ENCODE data around the gene TTC3. TPM values are rescaled to one million over a fixed set of nuclear protein-coding genes. Genes with fewer than 3 reads are reported as not detected.
"Not testable (repeated sequence)": the region's sequence is repeated elsewhere in the genome, so short reads cannot be mapped to it uniquely, and the experiment has no call there.

Gene TTC3
- total and polyA plus RNA-seq, 10 of the 15 experiments (the other 5 are each of a cell fraction or from before 2014, with no cell fraction given) = 23.1 to 94.9 (median 72.7) TPM

- no TSS peak for BruUV-seq (replicated peaks)
- FAIRE-seq (no peak), DNase-seq (ENCODE audit: low read depth, low spot score) (no peak), ATAC-seq (no peak)
- RAD21 ChIA-PET (ENCODE audit: unreplicated experiment) = no interaction called here
- H3K79me2 ChIP-seq (ENCODE audit: control insufficient read depth, insufficient read depth, low read length) = no peaks in the 10 kb centered on the region
- POLR2A ChIA-PET = no interaction called here
- WGBS (ENCODE audit: insufficient coverage, insufficient replicate concordance, low lambda C conversion rate, missing lambda C conversion rate) = 98% methylated on average over 4 of the region's 4 CpGs
- H3K27me3 ChIP-seq (replicated peaks in 1 of 2; ENCODE audit: control insufficient read depth in 2 of 2, insufficient read depth in 2 of 2, low read length in 1 of 2) = no peaks in the 10 kb centered on the region
- in situ Hi-C loops (cut with MboI) = no loop called here
- TF ChIP-seq YY1 (IDR thresholded peaks at IDR 0.05; ENCODE audit: low read depth, low read length) (no peak), TARDBP (IDR thresholded peaks at IDR 0.05; ENCODE audit: borderline replicate concordance) (no peak), JUND (IDR thresholded peaks at IDR 0.05; ENCODE audit: low read depth, low read length) (no peak), ATF3 (IDR thresholded peaks at IDR 0.05; ENCODE audit: borderline replicate concordance, extremely low read depth, low read depth, low read length) (no peak), CHD2 (IDR thresholded peaks at IDR 0.05; ENCODE audit: borderline replicate concordance, low read depth, low read length) (no peak), IRF3 (IDR thresholded peaks at IDR 0.05) (no peak), PAX8 (IDR thresholded peaks at IDR 0.05) (no peak), ATF2 (IDR thresholded peaks at IDR 0.05; ENCODE audit: low read length) (no peak)
- no peak overlapping the region for H3K4me2 ChIP-seq (ENCODE audit: control insufficient read depth, insufficient read depth)
- H2AFZ ChIP-seq (ENCODE audit: control insufficient read depth, low read depth, low read length) = no peak overlapping the region
- SMC1A ChIA-PET (ENCODE audit: uncharacterized antibody, unreplicated experiment) = interaction anchor here (0.6 to 0.7 kb wide), 2 partner anchors 18 to 19 kb away, joined by 3 read pairs; no protein-coding TSS in a partner anchor
- CTCF ChIA-PET = no interaction called here
- H3K4me3 ChIP-seq = no peak overlapping the region
- intact Hi-C loops (cut with micrococcal nuclease; ENCODE audit: unreplicated experiment) = no loop called here
- H3K36me3 ChIP-seq (ENCODE audit: control insufficient read depth in 2 of 2, insufficient read depth in 2 of 2, low read length in 1 of 2) = peaks cover 0 to 28% of the 10 kb centered on the region in 2 experiments; a peak in 3 of 4 replicates
- H4K20me1 ChIP-seq (ENCODE audit: control insufficient read depth, insufficient read depth) = no peaks in the 10 kb centered on the region
- H3K9ac ChIP-seq (ENCODE audit: control insufficient read depth, insufficient read depth, low read length) = no peak overlapping the region
- no peak overlapping the region for H3K27ac ChIP-seq (ENCODE audit: control insufficient read depth, insufficient read depth)
- no peaks in the 10 kb centered on the region for H3K4me1 ChIP-seq (ENCODE audit: control insufficient read depth, insufficient read depth, low read length)
- H3K9me3 ChIP-seq (replicated peaks; ENCODE audit: control insufficient read depth, insufficient read depth, low read length) = no peaks in the 10 kb centered on the region; the same call in 2 of the 3 replicates
These were observed 66.8 kb downstream of the TTC3 start for GRCh38 chr21:37139902-37140301.

GRCh38 chr21:37143392-37143791 is 70.3 kb downstream of the TTC3 start:
- POLR2A ChIA-PET; intact Hi-C loops (cut with micrococcal nuclease; ENCODE audit: unreplicated experiment): not testable (repeated sequence)

More at GRCh38 chr21:37143392-37143791, 70.3 kb downstream of the TTC3 start:
- ATAC-seq; DNase-seq (ENCODE audit: low read depth, low spot score); SMC1A ChIA-PET (ENCODE audit: uncharacterized antibody, unreplicated experiment); H3K27me3 ChIP-seq (replicated peaks in 1 of 2; ENCODE audit: control insufficient read depth in 2 of 2, insufficient read depth in 2 of 2, low read length in 1 of 2); H4K20me1 ChIP-seq (ENCODE audit: control insufficient read depth, insufficient read depth); H2AFZ ChIP-seq (ENCODE audit: control insufficient read depth, low read depth, low read length); BruUV-seq (replicated peaks); H3K4me2 ChIP-seq (ENCODE audit: control insufficient read depth, insufficient read depth); H3K79me2 ChIP-seq (ENCODE audit: control insufficient read depth, insufficient read depth, low read length); H3K36me3 ChIP-seq (ENCODE audit: control insufficient read depth in 2 of 2, insufficient read depth in 2 of 2, low read length in 1 of 2); H3K4me3 ChIP-seq; H3K9ac ChIP-seq (ENCODE audit: control insufficient read depth, insufficient read depth, low read length); FAIRE-seq; H3K4me1 ChIP-seq (ENCODE audit: control insufficient read depth, insufficient read depth, low read length); CTCF ChIA-PET; H3K9me3 ChIP-seq (replicated peaks; ENCODE audit: control insufficient read depth, insufficient read depth, low read length); in situ Hi-C loops (cut with MboI); RAD21 ChIA-PET (ENCODE audit: unreplicated experiment); H3K27ac ChIP-seq (ENCODE audit: control insufficient read depth, insufficient read depth): not testable (repeated sequence)
- 88% methylated on average over 5 of the region's 5 CpGs for WGBS (ENCODE audit: insufficient coverage, insufficient replicate concordance, low lambda C conversion rate, missing lambda C conversion rate)

Data from GM12878 (cell line).